Measurements from ENCODE around the gene IRX1.

DNA sequence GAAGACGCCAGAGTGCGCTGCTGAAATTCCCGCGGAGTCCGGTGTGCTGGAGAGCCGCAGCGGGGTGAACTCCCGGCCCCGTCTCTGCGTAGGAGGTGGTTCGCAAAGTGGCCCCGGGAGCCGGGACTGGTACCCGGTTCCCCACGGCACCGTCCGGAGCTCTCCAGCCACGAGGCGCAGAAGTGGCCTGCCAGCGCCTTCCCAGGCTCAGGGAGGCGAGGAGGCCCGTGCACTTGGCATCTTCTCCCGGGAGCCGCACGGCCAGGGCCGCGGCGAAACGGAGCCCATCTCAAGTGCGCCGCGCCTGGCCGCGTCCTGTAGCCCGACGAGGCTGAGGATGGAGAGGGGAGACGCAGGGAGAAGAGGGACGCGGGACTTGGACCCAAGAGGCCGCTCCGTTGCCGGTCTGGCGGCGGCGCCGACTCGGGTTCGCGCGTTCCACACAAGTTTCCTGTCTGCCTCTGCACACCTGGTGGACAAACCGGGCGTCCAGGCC, 1.1 kb upstream of the IRX1 start:
- no peak for TF ChIP-seq POLR2A (IDR thresholded peaks at IDR 0.05)
- TF ChIP-seq, protein P1, sequence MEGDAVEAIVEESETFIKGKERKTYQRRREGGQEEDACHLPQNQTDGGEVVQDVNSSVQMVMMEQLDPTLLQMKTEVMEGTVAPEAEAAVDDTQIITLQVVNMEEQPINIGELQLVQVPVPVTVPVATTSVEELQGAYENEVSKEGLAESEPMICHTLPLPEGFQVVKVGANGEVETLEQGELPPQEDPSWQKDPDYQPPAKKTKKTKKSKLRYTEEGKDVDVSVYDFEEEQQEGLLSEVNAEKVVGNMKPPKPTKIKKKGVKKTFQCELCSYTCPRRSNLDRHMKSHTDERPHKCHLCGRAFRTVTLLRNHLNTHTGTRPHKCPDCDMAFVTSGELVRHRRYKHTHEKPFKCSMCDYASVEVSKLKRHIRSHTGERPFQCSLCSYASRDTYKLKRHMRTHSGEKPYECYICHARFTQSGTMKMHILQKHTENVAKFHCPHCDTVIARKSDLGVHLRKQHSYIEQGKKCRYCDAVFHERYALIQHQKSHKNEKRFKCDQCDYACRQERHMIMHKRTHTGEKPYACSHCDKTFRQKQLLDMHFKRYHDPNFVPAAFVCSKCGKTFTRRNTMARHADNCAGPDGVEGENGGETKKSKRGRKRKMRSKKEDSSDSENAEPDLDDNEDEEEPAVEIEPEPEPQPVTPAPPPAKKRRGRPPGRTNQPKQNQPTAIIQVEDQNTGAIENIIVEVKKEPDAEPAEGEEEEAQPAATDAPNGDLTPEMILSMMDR (IDR thresholded peaks at IDR 0.05): no peak
